K562 (cell line): ENCODE results near the gene PLXNB2. TPM values are rescaled to one million over a fixed set of nuclear protein-coding genes. Genes with fewer than 3 reads are reported as not detected.

Experiments used
- ATAC-seq: fragments of 200-7000 bp; cut with Tn5 transposase; 3 replicates; pipeline ENCODE4 v1.9.1; 2020; ENCODE audit warnings: moderate library complexity
- BruUV-seq: library from RNA; stranded (reverse); fragments of 400-500 nt; replicated peaks from 2 replicates; lab custom pipeline; 2021; lab: Mats Ljungman, UMichigan
- CTCF ChIA-PET: fragments of 300-600 bp; formaldehyde crosslinking; extraction: SDS; loops from one replicate; lab custom pipeline; 2021; ENCODE audit warnings: low intra/inter-chr PET ratio; lab: Yijun Ruan, JAX
- POLR2A ChIA-PET: fragments of 300-600, 350-650 bp; sonication (Branson Sonifier 250); formaldehyde crosslinking; extraction: SDS; loops from one replicate; lab custom pipeline; 2021; ENCODE audit warnings: antibody characterized with exemption, inconsistent platforms; lab: Yijun Ruan, JAX
- DNase-seq, 4 experiments: peaks; one replicate each; pipeline versions ENCODE4 v3.0.0 to v3.0.0-alpha.2; 2011 to 2018; ENCODE audit warnings: low spot score in 3 of 4, mixed read lengths in 3 of 4; ENCODE audit errors: extremely low read depth in 1 of 4
- FAIRE-seq: peaks from 2 replicates; lab custom pipeline; 2011; peaks lifted over from hg19 to GRCh38; lab: Jason Lieb, UNC
- H2AFZ ChIP-seq: 2 replicates; pipeline ENCODE4 v1.6.0; 2011; ENCODE audit warnings: low read depth, low read length, control low read depth, inconsistent platforms
- H3K27ac ChIP-seq: fragments of 200-600 bp; 3 replicates; pipeline ENCODE4 v1.8.0; 2011; ENCODE audit warnings: low read depth, mild to moderate bottlenecking, control low read depth, inconsistent platforms, low read length, moderate library complexity, mixed read lengths; ENCODE audit errors: extremely low read depth
- H3K27me3 ChIP-seq, 2 experiments: fragments of 300-600 bp in 1 of 2; 2 replicates in 1 of 2; 3 replicates in 1 of 2; pipeline versions ENCODE4 v1.6.0 to v1.8.0; 2011; ENCODE audit warnings: inconsistent platforms in 2 of 2, low read length in 2 of 2, mild to moderate bottlenecking in 1 of 2, mixed read lengths in 1 of 2, moderate library complexity in 1 of 2; ENCODE audit not compliant: control insufficient read depth in 2 of 2, insufficient read depth in 2 of 2
- H3K36me3 ChIP-seq: fragments of 300-600 bp; 3 replicates; pipeline ENCODE4 v1.8.0; 2011; ENCODE audit warnings: mild to moderate bottlenecking, low read length, inconsistent platforms; ENCODE audit not compliant: control insufficient read depth, insufficient read depth
- H3K4me1 ChIP-seq, 2 experiments: fragments of 200-600 bp in 1 of 2; replicated peaks in 1 of 2; 2 replicates in 1 of 2; 3 replicates in 1 of 2; pipeline versions ENCODE4 v1.5.1 to v1.8.0; 2011; ENCODE audit warnings: inconsistent platforms in 2 of 2, low read length in 2 of 2, mild to moderate bottlenecking in 1 of 2, mixed read lengths in 1 of 2, moderate library complexity in 1 of 2; ENCODE audit not compliant: control insufficient read depth in 2 of 2, insufficient read depth in 2 of 2
- H3K4me2 ChIP-seq: 2 replicates; pipeline ENCODE4 v1.6.1; 2011; ENCODE audit warnings: low read length, control low read depth, inconsistent platforms, mixed read lengths; ENCODE audit not compliant: insufficient read depth
- H3K4me3 ChIP-seq: fragments of 200-600 bp; sonication (generic), shearing (Covaris generic); 2 replicates; pipeline ENCODE4 v1.5.1; 2016; ENCODE audit warnings: control low read depth, inconsistent platforms
- H3K79me2 ChIP-seq: fragments of 200-600 bp; 3 replicates; pipeline ENCODE4 v1.8.0; 2011; ENCODE audit warnings: low read length, inconsistent platforms; ENCODE audit not compliant: control insufficient read depth, insufficient read depth
- H3K9ac ChIP-seq, 2 experiments: 2 replicates each; pipeline versions ENCODE4 v1.6.0 to v1.6.1; 2011; ENCODE audit warnings: low read depth in 2 of 2, low read length in 2 of 2, control low read depth in 1 of 2, inconsistent platforms in 1 of 2, mild to moderate bottlenecking in 1 of 2, mixed read lengths in 1 of 2; ENCODE audit not compliant: insufficient read depth in 1 of 2
- H3K9me1 ChIP-seq: one replicate; pipeline ENCODE4 v1.6.0; 2011; ENCODE audit warnings: inconsistent platforms, mild to moderate bottlenecking, low read length, moderate library complexity; ENCODE audit not compliant: control insufficient read depth, insufficient read depth
- H3K9me3 ChIP-seq: replicated peaks from 2 replicates; pipeline ENCODE4 v1.5.1; 2011; ENCODE audit warnings: low read depth, low read length, inconsistent platforms; ENCODE audit not compliant: control insufficient read depth, insufficient read depth
- H4K20me1 ChIP-seq: replicated peaks from 2 replicates; pipeline ENCODE4 v1.6.1; 2011; ENCODE audit warnings: low read length, inconsistent platforms, mixed read lengths; ENCODE audit not compliant: control insufficient read depth, insufficient read depth
- GTF2F1 ChIP-seq: IDR thresholded peaks from 2 replicates; pipeline ENCODE4 v1.6.1; 2011; ENCODE audit warnings: low read depth, low read length, improper control_type of control experiment
- NFRKB ChIP-seq: fragments of 450-650 bp; IDR thresholded peaks from 2 replicates; pipeline ENCODE4 v1.6.1; 2016; ENCODE audit warnings: low read depth
- ZBTB33 ChIP-seq: sonication (generic); formaldehyde crosslinking; IDR thresholded peaks from 2 replicates; pipeline ENCODE4 v1.8.1; 2023; ENCODE audit warnings: mild to moderate bottlenecking, missing genetic modification reagents
- WGBS: fragments of 100-300 bp; shearing (Covaris generic); methylation state at CpG from one replicate; pipeline ENCODE4 v1.1.6; 2016; ENCODE audit warnings: low coverage, mixed read lengths; ENCODE audit not compliant: insufficient coverage; ENCODE audit errors: missing lambda C conversion rate; 5-methylcytosine and 5-hydroxymethylcytosine counted together
- in situ Hi-C: fragments of 300-500 bp; cut with MboI; formaldehyde crosslinking; loops from 4 replicates; pipeline ENCODE4 v1.15.0; 2018; ENCODE audit warnings: inconsistent platforms, mixed read lengths
- intact Hi-C: fragments of 100-400 bp; cut with micrococcal nuclease; formaldehyde crosslinking; loops from 2 replicates; pipeline ENCODE4 v1.14.2; 2022
- polyA plus RNA-seq, 8 experiments: library from polyadenylated mRNA; depleted of rRNA in 4 of 8; stranded (reverse) in 5 of 8; unstranded in 3 of 8; fragments of >200 nt; fragmentation: Nextera tagmentation in 2 of 8; fragmentation: Illumina TruSeq in 1 of 8; extraction: Ambion mirVana in 2 of 8; extraction: Trizol in 1 of 8; gene quantifications; 2 replicates each; pipeline versions ENCODE4 v1.2.1 to v1.2.3, GENCODE V29; 2011 to 2014; ENCODE audit warnings: inconsistent platforms in 1 of 8, missing spikeins in 1 of 8
- total RNA-seq, 7 experiments: library from RNA; depleted of rRNA in 6 of 7; stranded (reverse); fragments of >200 nt in 6 of 7; fragmentation: Illumina TruSeq in 2 of 7; extraction: Trizol in 2 of 7; gene quantifications; 2 replicates each; pipeline versions ENCODE4 v1.2.1 to v1.2.3, GENCODE V29; 2011 to 2021; ENCODE audit warnings: low replicate concordance in 1 of 7

PLXNB2 gene
- total and polyA plus RNA-seq, 9 of the 15 experiments (the other 6 are each of a cell fraction or from before 2014, with no cell fraction given) = 0.15 to 45.1 (median 13.6) TPM

GRCh38 chr22:50298937-50299784 lies 8.3 kb downstream of the PLXNB2 start:
- no peaks in the 10 kb centered on the region for H4K20me1 ChIP-seq
- H3K4me2 ChIP-seq = no peak overlapping the region
- H3K4me1 ChIP-seq = peaks cover 6 to 71% of the 10 kb centered on the region in 2 experiments; a peak in 3 of 5 replicates
- H2AFZ ChIP-seq = no peak overlapping the region
- H3K79me2 ChIP-seq = peaks cover 45% of the 10 kb centered on the region
- TF ChIP-seq GTF2F1 = no peak
- TF ChIP-seq NFRKB = no peak
- peak; percentile 58 for TF ChIP-seq ZBTB33 (CRISPR knock-in tag)
- BruUV-seq = no TSS peak
- no peaks in the 10 kb centered on the region for H3K27me3 ChIP-seq
- peak in 2 of 4 experiments; percentile 22 to 31 for DNase-seq
- FAIRE-seq = no peak
- 88% methylated on average over 17 of the region's 59 CpGs for WGBS
- H3K9me1 ChIP-seq = no peaks in the 10 kb centered on the region
- ChIA-PET CTCF (no interaction called here), POLR2A (interaction anchor here (0.6 kb wide), 1 partner anchor 152 kb away, joined by 4 read pairs; no protein-coding TSS in a partner anchor)
- intact Hi-C loops (no loop called here), in situ Hi-C loops (no loop called here)
- H3K27ac ChIP-seq = no peak overlapping the region
- no peak for ATAC-seq
- H3K36me3 ChIP-seq = no peaks in the 10 kb centered on the region; the same call in 2 of the 3 replicates
- H3K9ac ChIP-seq = no peak overlapping the region
- no peak overlapping the region for H3K4me3 ChIP-seq
- H3K9me3 ChIP-seq = no peaks in the 10 kb centered on the region
